GM12878 (cell line): ENCODE measurements around the gene UBQLN4. TPM values are rescaled to one million over a fixed set of nuclear protein-coding genes. Genes with fewer than 3 reads are reported as not detected.

Source experiments
- BACH1 ChIP-seq: fragments of 450-650 bp; IDR thresholded peaks from 2 replicates; pipeline ENCODE4 v1.6.1; 2017; ENCODE audit warnings: mild to moderate bottlenecking, borderline replicate concordance
- BRCA1 ChIP-seq: IDR thresholded peaks from 2 replicates; pipeline ENCODE4 v1.6.1; 2011; ENCODE audit warnings: low read depth, low read length, improper control_type of control experiment
- CBFB ChIP-seq: IDR thresholded peaks from 2 replicates; pipeline ENCODE4 v1.6.1; 2016; ENCODE audit warnings: antibody characterized with exemption, low read depth
- GATAD2B ChIP-seq: fragments of 450-650 bp; conservative IDR thresholded peaks from 2 replicates; pipeline ENCODE4 v1.6.1; 2017; ENCODE audit warnings: low read depth, mild to moderate bottlenecking, moderate library complexity
- HSF1 ChIP-seq: fragments of 150-350 bp; IDR thresholded peaks from 2 replicates; pipeline ENCODE4 v1.6.1; 2014; ENCODE audit warnings: mild to moderate bottlenecking, low read depth, low read length
- RCOR1 ChIP-seq: conservative IDR thresholded peaks from 2 replicates; pipeline ENCODE4 v1.6.1; 2012; ENCODE audit warnings: low read depth, low read length, improper control_type of control experiment
- RELA ChIP-seq: fragments of 450-650 bp; IDR thresholded peaks from 2 replicates; pipeline ENCODE4 v1.8.0; 2014; ENCODE audit warnings: borderline replicate concordance; ENCODE audit not compliant: partially characterized antibody
- USF1 ChIP-seq: IDR thresholded peaks from 2 replicates; pipeline ENCODE4 v1.6.1; 2011; ENCODE audit warnings: borderline replicate concordance, low read depth, mild to moderate bottlenecking, moderate library complexity, mixed read lengths, low read length; ENCODE audit not compliant: insufficient read depth; ENCODE audit errors: extremely low read length
- ZBED1 ChIP-seq: IDR thresholded peaks from 2 replicates; pipeline ENCODE4 v1.6.1; 2016; ENCODE audit warnings: borderline replicate concordance
- ZNF592 ChIP-seq: fragments of 450-650 bp; IDR thresholded peaks from 2 replicates; pipeline ENCODE4 v1.6.1; 2017; ENCODE audit warnings: mild to moderate bottlenecking, moderate library complexity
- ZNF687 ChIP-seq: fragments of 450-650 bp; IDR thresholded peaks from 2 replicates; pipeline ENCODE4 v1.6.1; 2017; ENCODE audit warnings: mild to moderate bottlenecking, moderate library complexity
- polyA plus RNA-seq, 11 experiments: library from polyadenylated mRNA; depleted of rRNA in 4 of 11; unstranded in 6 of 11; stranded (reverse) in 5 of 11; fragments of >200 nt; fragmentation: Nextera tagmentation in 4 of 11; fragmentation: Illumina TruSeq in 1 of 11; extraction: Ambion mirVana in 4 of 11; extraction: Trizol in 1 of 11; gene quantifications; 1 replicate in 1 of 11; 2 replicates in 10 of 11; pipeline versions ENCODE4 v1.2.1 to v1.2.3, GENCODE V29; 2011 to 2016; ENCODE audit warnings: inconsistent platforms in 2 of 11, missing spikeins in 2 of 11, low read depth in 1 of 11
- total RNA-seq, 4 experiments: library from RNA; depleted of rRNA in 3 of 4; stranded (reverse); fragments of >200 nt in 3 of 4; fragmentation: Illumina TruSeq in 1 of 4; extraction: Trizol in 1 of 4; gene quantifications; 2 replicates each; pipeline versions ENCODE4 v1.2.1 to v1.2.3, GENCODE V29; 2013 to 2021

Gene UBQLN4
- total and polyA plus RNA-seq, 10 of the 15 experiments (the other 5 are each of a cell fraction or from before 2014, with no cell fraction given): 10.0 to 44.6 (median 19.7) TPM

- TF ChIP-seq USF1 (no peak), ZBED1 (no peak), GATAD2B (no peak), RELA (no peak), HSF1 (no peak), ZNF592 (no peak), BRCA1 (no peak), RCOR1 (no peak), CBFB (no peak), ZNF687 (no peak), BACH1 (no peak)
Observed at GRCh38 chr1:156021093-156021428, 32.5 kb downstream of the UBQLN4 start (continued).
